Right lobe of liver (tissue), 6 donors: ENCODE results near the gene RCOR3. TPM values are rescaled to one million over a fixed set of nuclear protein-coding genes. Genes with fewer than 3 reads are reported as not detected.

ENCODE experiments used
- ATAC-seq, 4 donors: fragments of 200-7000 bp; cut with Tn5 transposase; one replicate each; pipeline ENCODE4 v1.9.1; 2020; ENCODE audit warnings: mild to moderate bottlenecking in 4 of 4, moderate library complexity in 4 of 4
- DNase-seq, 3 donors: peaks; one replicate each; pipeline ENCODE4 v3.0.0-alpha.2; 2020
- H3K27ac ChIP-seq, 3 donors: fragments of 200-600 bp; one replicate each; pipeline ENCODE4 v1.8.0; 2022
- H3K27me3 ChIP-seq, 2 donors: fragments of 200-600 bp; one replicate each; pipeline ENCODE4 v1.8.0; 2022
- H3K36me3 ChIP-seq, 4 donors: fragments of 200-600 bp; sonication (generic) in 1 of 4; one replicate each; pipeline versions ENCODE4 v1.5.1 to v1.8.0; 2017 to 2022; ENCODE audit warnings: control low read depth in 1 of 4
- H3K4me1 ChIP-seq, 4 donors: fragments of 200-600 bp; sonication (generic) in 1 of 4; one replicate each; pipeline versions ENCODE4 v1.5.1 to v1.8.0; 2017 to 2022; ENCODE audit warnings: control low read depth in 1 of 4
- H3K4me3 ChIP-seq, 3 donors: fragments of 200-600 bp; one replicate each; pipeline ENCODE4 v1.8.0; 2022
- H3K9me3 ChIP-seq, 4 donors: fragments of 200-600 bp; sonication (generic) in 1 of 4; one replicate each; pipeline versions ENCODE4 v1.5.1 to v1.8.0; 2017 to 2022; ENCODE audit warnings: control low read depth in 1 of 4
- CTCF ChIP-seq, 4 donors: fragments of 200-600 bp in 3 of 4; fragments of 450-650 bp in 1 of 4; IDR thresholded peaks; one replicate each; pipeline versions ENCODE4 v1.5.1 to v1.8.0; 2016 to 2022; ENCODE audit warnings: antibody characterized with exemption in 4 of 4, mild to moderate bottlenecking in 2 of 4
- POLR2A ChIP-seq: fragments of 450-650 bp; IDR thresholded peaks from one replicate; pipeline ENCODE4 v1.6.1; 2017; ENCODE audit warnings: antibody characterized with exemption, mild to moderate bottlenecking
- WGBS: methylation state at CpG from one replicate; pipeline ENCODE4 v1.1.6; 2018; ENCODE audit warnings: low coverage, low lambda C conversion rate; ENCODE audit not compliant: insufficient coverage; ENCODE audit errors: missing lambda C conversion rate; 5-methylcytosine and 5-hydroxymethylcytosine counted together
- intact Hi-C, 2 donors: fragments of 100-400 bp; cut with DNase I; formaldehyde crosslinking; loops; one replicate each; pipeline versions ENCODE4 v1.11.2 to v1.14.1; 2022
- total RNA-seq, 6 experiments: library from RNA; depleted of rRNA in 2 of 6; stranded (reverse); fragments of >200 nt in 2 of 6; fragmentation: NEBNext Ultra II Directional in 3 of 6; extraction: Animal tissue kit (Norgen Biotek cat#: 25700) in 3 of 6; gene quantifications; one replicate each; pipeline versions ENCODE4 v1.1.0 to v1.2.4, GENCODE V29; 2016 to 2023
- donor health status: DM: no; HTN: yes; CAD: no.
- donor health status: DM: no; HTN: no; CAD: no.
- donor health status: DM: no; HTN: no; CAD: no.
- donor health status: DM: no; HTN: yes; CAD: no.
- donor health status: DM: no; HTN: yes; CAD: no.

The RCOR3 gene
- total RNA-seq, 6 experiments from 2014 or later: 13.0 to 24.6 (median 17.7) TPM

DNA sequence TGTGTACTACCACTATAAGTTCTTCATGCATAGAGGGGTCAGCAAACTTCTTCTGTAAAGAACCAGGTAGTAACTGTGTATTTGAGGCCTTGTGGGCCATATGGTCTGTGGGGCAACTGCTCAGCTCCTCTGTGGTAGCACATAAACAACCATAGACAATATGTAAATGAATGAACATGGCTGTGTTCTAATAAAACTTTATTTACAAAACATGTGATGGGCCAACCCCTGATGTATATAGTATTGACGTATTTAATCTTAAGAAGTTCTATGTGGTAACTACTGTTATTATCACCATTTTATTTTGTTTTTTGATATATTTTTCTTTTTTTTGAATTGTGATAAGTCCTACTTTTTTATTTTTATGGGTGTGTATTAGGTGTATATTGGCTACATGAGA, 82.8 kb downstream of the RCOR3 start:
- Histone ChIP-seq H3K4me3 (no peak overlapping the region), H3K36me3 (no peaks in the 10 kb centered on the region), H3K4me1 (no peaks in the 10 kb centered on the region), H3K27me3 (no peaks in the 10 kb centered on the region), H3K9me3 (no peaks in the 10 kb centered on the region), H3K27ac (no peak overlapping the region)
- DNase-seq: no peak
- intact Hi-C loops: no loop called here
- TF ChIP-seq POLR2A (no peak), CTCF (IDR thresholded peaks at IDR 0.05) (no peak)
- WGBS: 100% methylated on average over 1 of the region's 1 CpG
- no peak for ATAC-seq

GRCh38 chr1:211343607-211344006, 84.4 kb downstream of the RCOR3 start:
- DNase-seq (no peak), ATAC-seq (no peak)
- no peak overlapping the region for H3K27ac ChIP-seq
- TF ChIP-seq POLR2A (no peak), CTCF (IDR thresholded peaks at IDR 0.05) (no peak)
- H3K27me3 ChIP-seq: no peaks in the 10 kb centered on the region
- H3K4me3 ChIP-seq: no peak overlapping the region
- WGBS: 72% methylated on average over 4 of the region's 4 CpGs
- intact Hi-C loops: no loop called here
- no peaks in the 10 kb centered on the region for H3K9me3 ChIP-seq
- H3K36me3 ChIP-seq: no peaks in the 10 kb centered on the region
- H3K4me1 ChIP-seq: no peaks in the 10 kb centered on the region

GRCh38 chr1:211344152-211344618, 85.0 kb downstream of the RCOR3 start:
- peak; percentile 23 to 39 (median 28) for ATAC-seq
- intact Hi-C loops: no loop called here
- Histone ChIP-seq H3K36me3 (no peaks in the 10 kb centered on the region), H3K27ac (no peak overlapping the region), H3K4me3 (no peak overlapping the region), H3K9me3 (no peaks in the 10 kb centered on the region), H3K4me1 (no peaks in the 10 kb centered on the region), H3K27me3 (no peaks in the 10 kb centered on the region)
- TF ChIP-seq POLR2A: no peak
- TF ChIP-seq CTCF (IDR thresholded peaks at IDR 0.05): no peak
- WGBS: 69% methylated on average over 2 of the region's 6 CpGs
- no peak for DNase-seq

DNA sequence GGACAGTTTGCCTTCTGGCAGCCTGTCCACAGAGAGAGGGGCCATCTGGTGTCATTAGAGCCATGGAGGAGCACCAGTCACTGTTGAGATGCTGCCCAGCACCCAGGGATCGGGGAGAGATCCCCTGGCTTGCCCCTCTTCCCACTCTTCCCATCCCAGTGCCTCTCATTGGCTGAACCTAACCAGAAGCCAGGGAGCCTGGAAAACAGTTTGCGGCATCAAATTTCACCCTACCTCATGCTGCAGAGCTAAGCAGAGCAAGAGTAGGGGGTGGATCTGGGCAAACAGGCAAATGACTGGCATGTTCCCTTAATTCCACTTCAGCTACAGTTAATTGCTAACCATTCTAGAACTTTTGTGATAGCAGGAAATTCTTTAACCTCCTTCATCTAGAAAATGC, 86.6 kb downstream of the RCOR3 start:
- no peaks in the 10 kb centered on the region for H3K4me1 ChIP-seq
- TF ChIP-seq CTCF (IDR thresholded peaks at IDR 0.05) (no peak), POLR2A (no peak)
- no peaks in the 10 kb centered on the region for H3K9me3 ChIP-seq
- no peaks in the 10 kb centered on the region for H3K36me3 ChIP-seq
- DNase-seq (no peak), ATAC-seq (no peak)
- intact Hi-C loops: no loop called here
- no peak overlapping the region for H3K27ac ChIP-seq
- H3K27me3 ChIP-seq: no peaks in the 10 kb centered on the region
- WGBS: no CpG with 5 or more reads among the region's 2 CpGs
- H3K4me3 ChIP-seq: no peak overlapping the region
